Muscle layer of duodenum (tissue), 2 donors: ENCODE measurements around the gene NIT1.

Experiments used
- H3K27ac ChIP-seq: one replicate; pipeline ENCODE4 v1.7.0; 2013; ENCODE audit warnings: mild to moderate bottlenecking, low read length
- H3K27me3 ChIP-seq: one replicate; pipeline ENCODE4 v1.7.0; 2013; ENCODE audit warnings: low read depth, mild to moderate bottlenecking, control low read depth, low read length
- H3K36me3 ChIP-seq, 2 donors: one replicate each; pipeline ENCODE4 v1.7.0; 2013; ENCODE audit warnings: low read length in 2 of 2, control low read depth in 1 of 2, mild to moderate bottlenecking in 1 of 2; ENCODE audit not compliant: insufficient read depth in 2 of 2, control insufficient read depth in 1 of 2
- H3K4me1 ChIP-seq, 2 donors: one replicate each; pipeline ENCODE4 v1.7.0; 2013; ENCODE audit warnings: low read length in 2 of 2, mild to moderate bottlenecking in 2 of 2, control low read depth in 1 of 2, moderate library complexity in 1 of 2; ENCODE audit not compliant: insufficient read depth in 2 of 2, control insufficient read depth in 1 of 2
- H3K4me3 ChIP-seq, 2 donors: one replicate each; pipeline ENCODE4 v1.7.0; 2013; ENCODE audit warnings: low read length in 2 of 2, low read depth in 1 of 2, mild to moderate bottlenecking in 1 of 2
- H3K9me3 ChIP-seq, 2 donors: one replicate each; pipeline ENCODE4 v1.7.0; 2013; ENCODE audit warnings: low read length in 2 of 2, control low read depth in 1 of 2, mild to moderate bottlenecking in 1 of 2; ENCODE audit not compliant: control insufficient read depth in 1 of 2
- donor health status: healthy.

NIT1 gene

GRCh38 chr1:161117759-161118581 lies at the start of gene NIT1, which contains the start of gene PFDN2:
Gene NIT1, plus strand, starts transcription at chr1:161118105. Its CDS starts 72 bp downstream, at chr1:161118177.
Gene PFDN2, minus strand, starts transcription at chr1:161118037. Its CDS starts 11 bp downstream, at chr1:161118026.
- Histone ChIP-seq H3K4me3 (peak within 1 kb of the TSS; percentile 99), H3K27me3 (no peaks in the 10 kb centered on the region), H3K27ac (peak within 1 kb of the TSS; percentile 88), H3K9me3 (no peaks in the 10 kb centered on the region), H3K4me1 (peaks cover 15 to 47% of the 10 kb centered on the region in 2 donors), H3K36me3 (peaks cover 23 to 30% of the 10 kb centered on the region in 2 donors)

GRCh38 chr1:161068306-161069234 lies 49.3 kb upstream of the NIT1 start:
- Histone ChIP-seq H3K27ac (peak overlapping the region; percentile 76), H3K27me3 (no peaks in the 10 kb centered on the region), H3K36me3 (no peaks in the 10 kb centered on the region), H3K4me1 (no peaks in the 10 kb centered on the region), H3K9me3 (no peaks in the 10 kb centered on the region), H3K4me3 (peak overlapping the region; percentile 58)

- peak overlapping the region; percentile 76 for H3K27ac ChIP-seq
- H3K36me3 ChIP-seq = no peaks in the 10 kb centered on the region
- no peaks in the 10 kb centered on the region for H3K4me1 ChIP-seq
- peak overlapping the region; percentile 58 for H3K4me3 ChIP-seq
- H3K27me3 ChIP-seq = no peaks in the 10 kb centered on the region
- no peaks in the 10 kb centered on the region for H3K9me3 ChIP-seq
These were observed 48.7 kb upstream of the NIT1 start for GRCh38 chr1:161069241-161069640.

- no peaks in the 10 kb centered on the region for H3K27me3 ChIP-seq
- H3K27ac ChIP-seq = peak within 1 kb of the TSS; percentile 76
- H3K36me3 ChIP-seq = no peaks in the 10 kb centered on the region
- H3K4me3 ChIP-seq = peak within 1 kb of the TSS; percentile 58
- no peaks in the 10 kb centered on the region for H3K9me3 ChIP-seq
- H3K4me1 ChIP-seq = no peaks in the 10 kb centered on the region
These were observed 48.1 kb upstream of the NIT1 start, which contains the start of gene ARHGAP30 for GRCh38 chr1:161069731-161070270. Gene ARHGAP30, minus strand, starts transcription at chr1:161069891. Its CDS starts 267 bp downstream, at chr1:161069624.

- H3K27me3 ChIP-seq = no peaks in the 10 kb centered on the region
- no peaks in the 10 kb centered on the region for H3K4me1 ChIP-seq
- no peak overlapping the region for H3K27ac ChIP-seq
- no peaks in the 10 kb centered on the region for H3K9me3 ChIP-seq
- H3K4me3 ChIP-seq = no peak overlapping the region
- no peaks in the 10 kb centered on the region for H3K36me3 ChIP-seq
These were observed 47.1 kb upstream of the NIT1 start for GRCh38 chr1:161070761-161071160.

- Histone ChIP-seq H3K4me3 (no peak overlapping the region), H3K27me3 (no peaks in the 10 kb centered on the region), H3K36me3 (no peaks in the 10 kb centered on the region), H3K9me3 (no peaks in the 10 kb centered on the region), H3K27ac (no peak overlapping the region), H3K4me1 (no peaks in the 10 kb centered on the region)
These were observed 46.0 kb upstream of the NIT1 start for GRCh38 chr1:161071886-161072371.

GRCh38 chr1:161072751-161073449 lies 45.0 kb upstream of the NIT1 start:
- H3K9me3 ChIP-seq = no peaks in the 10 kb centered on the region

GRCh38 chr1:161073474-161074121 lies 44.3 kb upstream of the NIT1 start:
- Histone ChIP-seq H3K27me3 (no peaks in the 10 kb centered on the region), H3K4me3 (no peak overlapping the region), H3K27ac (no peak overlapping the region), H3K4me1 (no peaks in the 10 kb centered on the region), H3K9me3 (no peaks in the 10 kb centered on the region), H3K36me3 (no peaks in the 10 kb centered on the region)

More at GRCh38 chr1:161072751-161073449, 45.0 kb upstream of the NIT1 start:
- Histone ChIP-seq H3K4me1 (no peaks in the 10 kb centered on the region), H3K36me3 (no peaks in the 10 kb centered on the region), H3K27me3 (no peaks in the 10 kb centered on the region), H3K4me3 (no peak overlapping the region), H3K27ac (no peak overlapping the region)

- H3K27me3 ChIP-seq = no peaks in the 10 kb centered on the region
- no peaks in the 10 kb centered on the region for H3K36me3 ChIP-seq
- H3K4me1 ChIP-seq = no peaks in the 10 kb centered on the region
- H3K27ac ChIP-seq = no peak overlapping the region
- no peak overlapping the region for H3K4me3 ChIP-seq
- no peaks in the 10 kb centered on the region for H3K9me3 ChIP-seq
These were observed 43.1 kb upstream of the NIT1 start for GRCh38 chr1:161074676-161075368.

GRCh38 chr1:161076410-161076809 lies 41.5 kb upstream of the NIT1 start:
- Histone ChIP-seq H3K9me3 (no peaks in the 10 kb centered on the region), H3K27me3 (no peaks in the 10 kb centered on the region), H3K27ac (no peak overlapping the region), H3K36me3 (no peaks in the 10 kb centered on the region), H3K4me1 (no peaks in the 10 kb centered on the region), H3K4me3 (no peak overlapping the region)
